HepG2 (cell line): ENCODE measurements around the gene TMEM144. TPM values are rescaled to one million over a fixed set of nuclear protein-coding genes. Genes with fewer than 3 reads are reported as not detected.

Experiments
- ATAC-seq: fragments of 200-7000 bp; cut with Tn5 transposase; 3 replicates; pipeline ENCODE4 v1.9.1; 2020; ENCODE audit warnings: mild to moderate bottlenecking, moderate library complexity
- BruUV-seq: library from RNA; stranded (reverse); fragments of 400-500 nt; replicated peaks from 2 replicates; lab custom pipeline; 2021; lab: Mats Ljungman, UMichigan
- CTCF ChIA-PET: fragments of 300-600 bp; formaldehyde crosslinking; extraction: SDS; loops from one replicate; lab custom pipeline; 2021; ENCODE audit warnings: low total read pairs, inconsistent platforms, low intra/inter-chr PET ratio; lab: Yijun Ruan, JAX
- POLR2A ChIA-PET: fragments of 350-600 bp; sonication (Branson Sonifier 250); formaldehyde crosslinking; loops from one replicate; lab custom pipeline; 2020; ENCODE audit warnings: antibody characterized with exemption, inconsistent platforms; lab: Yijun Ruan, JAX
- DNase-seq: peaks from one replicate; pipeline ENCODE4 v3.0.0-alpha.2; 2015; ENCODE audit warnings: low spot score
- FAIRE-seq: peaks from 3 replicates; lab custom pipeline; 2011; peaks lifted over from hg19 to GRCh38; lab: Jason Lieb, UNC
- H2AFZ ChIP-seq: one replicate; pipeline ENCODE4 v1.6.1; 2011; ENCODE audit warnings: low read length, inconsistent platforms
- H3K27ac ChIP-seq: fragments of 300-600 bp; 3 replicates; pipeline ENCODE4 v1.8.0; 2011; ENCODE audit warnings: mixed run types, mild to moderate bottlenecking, mixed read lengths, low read length, inconsistent platforms; ENCODE audit not compliant: insufficient read depth; ENCODE audit errors: extremely low read length
- H3K27me3 ChIP-seq, 2 experiments: fragments of 200-600 bp in 1 of 2; 2 replicates in 1 of 2; 3 replicates in 1 of 2; pipeline versions ENCODE4 v1.6.0 to v1.8.0; 2011; ENCODE audit warnings: low read length in 2 of 2, mild to moderate bottlenecking in 2 of 2, moderate library complexity in 2 of 2, inconsistent platforms in 1 of 2; ENCODE audit not compliant: insufficient read depth in 2 of 2, control insufficient read depth in 1 of 2
- H3K36me3 ChIP-seq, 2 experiments: fragments of 200-600 bp in 1 of 2; replicated peaks in 1 of 2; 2 replicates in 1 of 2; 3 replicates in 1 of 2; pipeline versions ENCODE4 v1.5.1 to v1.8.0; 2011; ENCODE audit warnings: low read length in 2 of 2, inconsistent platforms in 1 of 2; ENCODE audit not compliant: insufficient read depth in 2 of 2, control insufficient read depth in 1 of 2
- H3K4me1 ChIP-seq: 2 replicates; pipeline ENCODE4 v1.5.1; 2012; ENCODE audit warnings: low read length, inconsistent platforms; ENCODE audit not compliant: insufficient read depth
- H3K4me2 ChIP-seq: 2 replicates; pipeline ENCODE4 v1.6.0; 2011; ENCODE audit warnings: low read depth, low read length, inconsistent platforms
- H3K4me3 ChIP-seq, 3 experiments: fragments of 200-600 bp in 1 of 3; sonication (generic), shearing (Covaris generic) in 1 of 3; replicated peaks in 1 of 3; 2 replicates each; pipeline ENCODE4 v1.5.1; 2011 to 2016; ENCODE audit warnings: low read length in 3 of 3, inconsistent platforms in 2 of 3, low read depth in 2 of 3, mild to moderate bottlenecking in 2 of 3, control low read depth in 1 of 3, mixed read lengths in 1 of 3; ENCODE audit not compliant: insufficient read depth in 1 of 3
- H3K79me2 ChIP-seq: one replicate; pipeline ENCODE4 v1.6.1; 2011; ENCODE audit warnings: low read length, inconsistent platforms; ENCODE audit not compliant: insufficient read depth
- H3K9ac ChIP-seq: 2 replicates; pipeline ENCODE4 v1.6.0; 2011; ENCODE audit warnings: mild to moderate bottlenecking, low read depth, low read length, inconsistent platforms; ENCODE audit not compliant: insufficient read depth
- H3K9me3 ChIP-seq: 2 replicates; pipeline ENCODE4 v1.5.1; 2012; ENCODE audit warnings: mild to moderate bottlenecking, low read length
- H4K20me1 ChIP-seq: 2 replicates; pipeline ENCODE4 v1.6.0; 2011; ENCODE audit warnings: inconsistent platforms, mild to moderate bottlenecking, low read length, moderate library complexity; ENCODE audit not compliant: insufficient read depth
- ARNT ChIP-seq: fragments of 450-650 bp; IDR thresholded peaks from 2 replicates; pipeline ENCODE4 v1.6.1; 2017
- EP300 ChIP-seq, 3 experiments: sonication (generic) in 1 of 3; formaldehyde crosslinking in 1 of 3; IDR thresholded peaks; 2 replicates each; pipeline versions ENCODE4 v1.5.1 to v1.6.1; 2011 to 2020; ENCODE audit warnings: low read depth in 2 of 3, low read length in 2 of 3, borderline replicate concordance in 1 of 3, improper control_type of control experiment in 1 of 3, mild to moderate bottlenecking in 1 of 3, missing genetic modification reagents in 1 of 3, moderate library complexity in 1 of 3
- IKZF4 ChIP-seq: sonication (generic); formaldehyde crosslinking; IDR thresholded peaks from 2 replicates; pipeline ENCODE4 v1.5.1; 2020; ENCODE audit warnings: borderline replicate concordance, mild to moderate bottlenecking, low read depth, missing genetic modification reagents; ENCODE audit errors: not compliant biosample characterization
- LRRFIP1 ChIP-seq: sonication (generic); formaldehyde crosslinking; conservative IDR thresholded peaks from 2 replicates; pipeline ENCODE4 v1.4.0; 2020; ENCODE audit warnings: missing genetic modification reagents
- MIER2 ChIP-seq: IDR thresholded peaks from 2 replicates; pipeline ENCODE4 v1.6.1; 2016; ENCODE audit warnings: missing biosample characterization, missing genetic modification reagents
- NFYC ChIP-seq: IDR thresholded peaks from 2 replicates; pipeline ENCODE4 v1.6.1; 2016; ENCODE audit warnings: missing genetic modification reagents, missing compliant biosample characterization
- PHB2 ChIP-seq: fragments of 450-650 bp; IDR thresholded peaks from 2 replicates; pipeline ENCODE4 v1.6.1; 2018; ENCODE audit not compliant: partially characterized antibody
- POGK ChIP-seq: sonication (generic); formaldehyde crosslinking; conservative IDR thresholded peaks from 2 replicates; pipeline ENCODE4 v1.8.0; 2022; ENCODE audit warnings: mild to moderate bottlenecking, moderate library complexity, missing genetic modification reagents
- RXRB ChIP-seq: IDR thresholded peaks from 2 replicates; pipeline ENCODE4 v1.6.1; 2016; ENCODE audit warnings: borderline replicate concordance, missing genetic modification reagents, missing compliant biosample characterization
- ZC3H4 ChIP-seq: sonication (generic); formaldehyde crosslinking; IDR thresholded peaks from 2 replicates; pipeline ENCODE4 v1.4.0; 2020; ENCODE audit warnings: missing genetic modification reagents, borderline replicate concordance
- ZFP37 ChIP-seq: sonication (generic); formaldehyde crosslinking; IDR thresholded peaks from 2 replicates; pipeline ENCODE4 v1.4.0; 2020; ENCODE audit warnings: missing genetic modification reagents, borderline replicate concordance
- ZNF441 ChIP-seq: sonication (generic); formaldehyde crosslinking; IDR thresholded peaks from 2 replicates; pipeline ENCODE4 v1.7.0; 2021; ENCODE audit warnings: missing genetic modification reagents, borderline replicate concordance
- ZNF503 ChIP-seq: sonication (generic); formaldehyde crosslinking; IDR thresholded peaks from 2 replicates; pipeline ENCODE4 v1.4.0; 2020; ENCODE audit warnings: missing genetic modification reagents
- ZNF720 ChIP-seq: sonication (generic); formaldehyde crosslinking; IDR thresholded peaks from 2 replicates; pipeline ENCODE4 v1.4.0; 2020; ENCODE audit warnings: missing genetic modification reagents
- WGBS: methylation state at CpG from one replicate; pipeline ENCODE4 v1.1.6; 2017; ENCODE audit warnings: low lambda C conversion rate; 5-methylcytosine and 5-hydroxymethylcytosine counted together
- in situ Hi-C: cut with HindIII; loops from 2 replicates; pipeline ENCODE4 v1.10.0; 2017; ENCODE audit warnings: low pct_unique_long_range_greater_than_20kb; ENCODE audit not compliant: extremely low pct_ligation_motif_present
- intact Hi-C: fragments of 100-400 bp; cut with micrococcal nuclease; formaldehyde crosslinking; loops from one replicate; pipeline ENCODE4 v1.10.0; 2022; ENCODE audit not compliant: unreplicated experiment
- polyA plus RNA-seq, 8 experiments: library from polyadenylated mRNA; depleted of rRNA in 3 of 8; stranded (reverse) in 7 of 8; unstranded in 1 of 8; fragments of >200 nt; fragmentation: Illumina TruSeq in 4 of 8; extraction: Trizol in 4 of 8; gene quantifications; 2 replicates each; pipeline versions ENCODE4 v1.2.1 to v1.2.3, GENCODE V29; 2011 to 2016; ENCODE audit warnings: low read depth in 4 of 8, missing spikeins in 1 of 8, mixed read lengths in 1 of 8; ENCODE audit not compliant: insufficient read depth in 1 of 8
- total RNA-seq, 5 experiments: library from RNA; depleted of rRNA; stranded (reverse); fragments of >200 nt; fragmentation: Illumina TruSeq; extraction: Trizol; gene quantifications; 2 replicates each; pipeline ENCODE4 v1.2.3, GENCODE V29; 2016; ENCODE audit warnings: low read depth in 1 of 5

TMEM144 gene
- total and polyA plus RNA-seq, 2 of the 13 experiments (the other 11 are each of a cell fraction or from before 2014, with no cell fraction given) = 10.9 to 12.3 TPM

GRCh38 chr4:158197194-158197776 is 13.0 kb upstream of the TMEM144 start:
- 72% methylated on average over 5 of the region's 5 CpGs for WGBS
- BruUV-seq = no TSS peak
- H3K27ac ChIP-seq = no peak overlapping the region
- H3K4me2 ChIP-seq = no peak overlapping the region
- no peaks in the 10 kb centered on the region for H4K20me1 ChIP-seq
- CTCF ChIA-PET = no interaction called here
- no peak overlapping the region for H3K9ac ChIP-seq
- no peaks in the 10 kb centered on the region for H3K27me3 ChIP-seq
- H3K4me1 ChIP-seq = peaks cover 9% of the 10 kb centered on the region; the same call in 1 of the 2 replicates
- peaks cover 4 to 9% of the 10 kb centered on the region in 2 experiments; a peak in 4 of 5 replicates for H3K36me3 ChIP-seq
- no peak for ATAC-seq
- in situ Hi-C loops (no loop called here), intact Hi-C loops (no loop called here)
- H3K4me3 ChIP-seq = no peak overlapping the region
- no peaks in the 10 kb centered on the region for H3K9me3 ChIP-seq
- no peaks in the 10 kb centered on the region for H3K79me2 ChIP-seq
- TF ChIP-seq ZC3H4 (CRISPR knock-in tag) (no peak), LRRFIP1 (CRISPR knock-in tag) (no peak), ZNF720 (no peak), PHB2 (no peak), MIER2 (no peak), EP300 (IDR thresholded peaks at IDR 0.05; ENCODE audit: low read depth in 2 of 2, low read length in 2 of 2) (no peak), EP300 (CRISPR knock-in tag; IDR thresholded peaks at IDR 0.05; ENCODE audit: borderline replicate concordance) (no peak), NFYC (no peak), IKZF4 (CRISPR knock-in tag) (no peak), RXRB (CRISPR knock-in tag) (no peak), POGK (CRISPR knock-in tag) (no peak), ZFP37 (no peak), ARNT (no peak), ZNF503 (CRISPR knock-in tag) (no peak), ZNF441 (CRISPR knock-in tag) (no peak)
- POLR2A ChIA-PET = no interaction called here
- no peak for DNase-seq
- H2AFZ ChIP-seq = no peak overlapping the region
- no peak for FAIRE-seq
